SK-N-MC (cell line): Measurements from ENCODE around the gene HSPH1.

ENCODE experiments used
- EZH2 ChIP-seq: fragments of 200-600 bp; sonication (generic); IDR thresholded peaks from one replicate; pipeline ENCODE4 v1.6.1; 2017; ENCODE audit warnings: antibody characterized with exemption
- POLR2AphosphoS5 ChIP-seq: IDR thresholded peaks from 2 replicates; pipeline ENCODE4 v1.6.1; 2012; ENCODE audit warnings: mild to moderate bottlenecking, low read depth, low read length, borderline replicate concordance

GRCh38 chr13:31111136-31111535 lies 50.6 kb downstream of the HSPH1 start:
- no peak for TF ChIP-seq EZH2
- TF ChIP-seq POLR2AphosphoS5, result no peak
